GM12892 (cell line): Measurements from ENCODE around the gene DOCK6.

ENCODE experiments used
- POLR2A ChIP-seq: IDR thresholded peaks from 2 replicates; pipeline ENCODE4 v1.6.1; 2011; ENCODE audit warnings: low read depth, low read length, control low read depth
- POLR2AphosphoS5 ChIP-seq: IDR thresholded peaks from 2 replicates; pipeline ENCODE4 v1.6.1; 2011; ENCODE audit warnings: low read depth, low read length, control low read depth
- TAF1 ChIP-seq: IDR thresholded peaks from 2 replicates; pipeline ENCODE4 v1.6.1; 2011; ENCODE audit warnings: low read depth, mild to moderate bottlenecking, control low read depth, low read length, borderline replicate concordance

DNA sequence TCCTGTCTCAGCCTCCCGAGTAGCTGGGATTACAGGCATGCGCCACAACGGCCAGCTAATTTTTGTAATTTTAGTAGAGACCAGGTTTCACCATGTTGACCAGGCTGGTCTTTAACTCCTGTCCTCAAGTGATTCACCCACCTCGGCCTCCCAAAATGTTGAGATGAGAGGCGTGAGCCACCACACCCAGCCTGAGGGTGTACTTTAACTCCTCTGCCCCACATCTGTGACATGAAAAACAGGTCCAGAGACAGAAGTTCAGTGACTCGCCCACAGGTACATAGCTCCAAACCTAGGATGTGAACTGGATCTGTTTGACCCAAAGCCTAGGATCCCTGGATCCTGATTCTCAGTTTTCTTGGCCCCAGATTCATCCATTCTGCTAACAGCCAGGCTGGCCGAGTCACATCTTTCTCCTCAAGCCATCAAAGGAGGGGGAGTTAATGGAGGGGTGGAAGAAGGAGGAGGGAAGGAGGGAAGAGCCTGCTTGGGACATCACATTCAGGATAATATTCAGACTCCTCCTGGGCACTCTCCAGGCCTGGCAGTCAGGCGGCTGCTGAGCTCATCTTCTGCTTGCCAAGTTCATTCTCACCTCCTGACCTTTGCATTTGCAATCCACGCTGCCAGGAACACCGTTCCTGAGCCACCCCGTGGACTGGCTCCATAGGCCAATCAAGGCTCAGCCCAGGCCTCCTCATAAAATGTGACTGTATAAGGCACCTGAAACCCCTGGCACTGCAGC, 109.8 kb downstream of the DOCK6 start:
- no peak for TF ChIP-seq POLR2A
- TF ChIP-seq TAF1: no peak
- no peak for TF ChIP-seq POLR2AphosphoS5
